GM10248 (cell line): ENCODE measurements around the gene PIGBOS1.
"Not testable (repeated sequence)": the region's sequence is repeated elsewhere in the genome, so short reads cannot be mapped to it uniquely, and the experiment has no call there.

Experiments used
- CTCF ChIA-PET: fragments of 300-600 bp; sonication (Branson Sonifier 250); formaldehyde crosslinking; extraction: SDS; loops from one replicate; lab custom pipeline; 2021; ENCODE audit warnings: antibody characterized with exemption; lab: Yijun Ruan, JAX
- POLR2A ChIA-PET: fragments of 350-650 bp; sonication (Branson Sonifier 250); formaldehyde crosslinking; extraction: SDS; loops from one replicate; lab custom pipeline; 2020; ENCODE audit warnings: antibody characterized with exemption; lab: Yijun Ruan, JAX
- DNase-seq: peaks from one replicate; pipeline ENCODE4 v3.0.0; 2012; ENCODE audit errors: extremely low spot score
- CTCF ChIP-seq: IDR thresholded peaks from 2 replicates; pipeline ENCODE4 v1.5.1; 2012; ENCODE audit warnings: mild to moderate bottlenecking, low read depth; ENCODE audit errors: extremely low read depth, missing control alignments, control extremely low read depth

The PIGBOS1 gene

GRCh38 chr15:55289011-55289745 is 29.7 kb downstream of the PIGBOS1 start:
- ChIA-PET POLR2A (no interaction called here), CTCF (interaction anchor here (0.6 kb wide), 1 partner anchor 1199 kb away, joined by 4 read pairs; no protein-coding TSS in a partner anchor)
- peak; percentile 25 for DNase-seq
- TF ChIP-seq CTCF: no peak

- POLR2A ChIA-PET: no interaction called here
- TF ChIP-seq CTCF: no peak
- CTCF ChIA-PET: interaction anchor here (1.7 kb wide), 1 partner anchor 68 kb away, joined by 3 read pairs; no protein-coding TSS in a partner anchor
- no peak for DNase-seq
Observed at GRCh38 chr15:55288006-55288717, 30.8 kb downstream of the PIGBOS1 start.

GRCh38 chr15:55286442-55287189 is 32.3 kb downstream of the PIGBOS1 start:
- CTCF ChIA-PET: interaction anchor here (0.8 to 1.7 kb wide), 3 partner anchors 16 to 68 kb away, joined by 3 read pairs; no protein-coding TSS in a partner anchor
- DNase-seq, POLR2A ChIA-PET: not testable (repeated sequence)

- ChIA-PET POLR2A (no interaction called here), CTCF (interaction anchor here (1.2 to 1.4 kb wide), 2 partner anchors 60 to 65 kb away, joined by 3 read pairs; no protein-coding TSS in a partner anchor)
- DNase-seq: no peak
- TF ChIP-seq CTCF: no peak
Observed at GRCh38 chr15:55284426-55284825, 34.5 kb downstream of the PIGBOS1 start.

- no peak for DNase-seq
- ChIA-PET POLR2A (no interaction called here), CTCF (no interaction called here)
- TF ChIP-seq CTCF: no peak
Observed at GRCh38 chr15:55283379-55284147, 35.4 kb downstream of the PIGBOS1 start.

- CTCF ChIA-PET: interaction anchor here (0.8 to 2.8 kb wide), 5 partner anchors 8 to 73 kb away, joined by 3 to 10 read pairs (median 4); no protein-coding TSS in a partner anchor
- TF ChIP-seq CTCF: no peak
- POLR2A ChIA-PET: no interaction called here
- DNase-seq: no peak
Observed at GRCh38 chr15:55282284-55282833, 36.6 kb downstream of the PIGBOS1 start.
